GM12873 (cell line): ENCODE data around the gene TNS1.

Experiments
- TF ChIP-seq, protein P1 (sequence below): IDR thresholded peaks from 2 replicates; pipeline ENCODE4 v1.5.1; 2012; ENCODE audit warnings: low read depth, mild to moderate bottlenecking, moderate library complexity, low read length, control low read depth; ENCODE audit not compliant: insufficient read depth; ENCODE audit errors: missing control alignments

Gene TNS1

GRCh38 chr2:217834744-217835513 lies 167.9 kb downstream of the TNS1 start:
- TF ChIP-seq, protein P1, sequence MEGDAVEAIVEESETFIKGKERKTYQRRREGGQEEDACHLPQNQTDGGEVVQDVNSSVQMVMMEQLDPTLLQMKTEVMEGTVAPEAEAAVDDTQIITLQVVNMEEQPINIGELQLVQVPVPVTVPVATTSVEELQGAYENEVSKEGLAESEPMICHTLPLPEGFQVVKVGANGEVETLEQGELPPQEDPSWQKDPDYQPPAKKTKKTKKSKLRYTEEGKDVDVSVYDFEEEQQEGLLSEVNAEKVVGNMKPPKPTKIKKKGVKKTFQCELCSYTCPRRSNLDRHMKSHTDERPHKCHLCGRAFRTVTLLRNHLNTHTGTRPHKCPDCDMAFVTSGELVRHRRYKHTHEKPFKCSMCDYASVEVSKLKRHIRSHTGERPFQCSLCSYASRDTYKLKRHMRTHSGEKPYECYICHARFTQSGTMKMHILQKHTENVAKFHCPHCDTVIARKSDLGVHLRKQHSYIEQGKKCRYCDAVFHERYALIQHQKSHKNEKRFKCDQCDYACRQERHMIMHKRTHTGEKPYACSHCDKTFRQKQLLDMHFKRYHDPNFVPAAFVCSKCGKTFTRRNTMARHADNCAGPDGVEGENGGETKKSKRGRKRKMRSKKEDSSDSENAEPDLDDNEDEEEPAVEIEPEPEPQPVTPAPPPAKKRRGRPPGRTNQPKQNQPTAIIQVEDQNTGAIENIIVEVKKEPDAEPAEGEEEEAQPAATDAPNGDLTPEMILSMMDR = no peak

DNA sequence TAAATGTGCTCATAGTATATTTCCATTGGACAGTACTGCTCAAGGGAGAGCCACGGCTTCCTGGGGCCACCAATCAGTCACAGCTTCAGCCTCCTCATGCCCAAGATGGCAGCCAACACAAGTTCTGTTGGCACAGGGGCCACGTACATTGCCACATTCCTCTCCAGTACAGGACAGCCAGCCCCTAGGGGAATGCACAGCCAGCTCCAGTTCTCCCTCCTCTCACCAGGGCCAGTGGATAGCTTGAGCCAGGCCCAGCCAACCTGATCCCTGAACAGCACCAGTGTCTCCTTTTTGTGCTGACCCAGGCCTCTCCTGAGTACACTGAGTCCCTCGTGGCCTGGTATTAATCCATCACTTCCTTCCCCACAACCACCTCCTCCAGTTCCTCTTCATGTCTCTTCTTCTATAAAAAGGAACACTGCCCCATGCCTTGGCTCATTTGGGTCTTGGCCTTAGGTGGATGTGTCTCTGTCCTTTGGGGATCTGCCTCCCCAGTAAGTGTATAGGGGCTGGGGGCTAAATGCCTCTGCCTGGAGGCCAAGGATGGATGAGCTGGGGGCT lies 168.7 kb downstream of the TNS1 start:
- TF ChIP-seq, protein P1 = no peak

DNA sequence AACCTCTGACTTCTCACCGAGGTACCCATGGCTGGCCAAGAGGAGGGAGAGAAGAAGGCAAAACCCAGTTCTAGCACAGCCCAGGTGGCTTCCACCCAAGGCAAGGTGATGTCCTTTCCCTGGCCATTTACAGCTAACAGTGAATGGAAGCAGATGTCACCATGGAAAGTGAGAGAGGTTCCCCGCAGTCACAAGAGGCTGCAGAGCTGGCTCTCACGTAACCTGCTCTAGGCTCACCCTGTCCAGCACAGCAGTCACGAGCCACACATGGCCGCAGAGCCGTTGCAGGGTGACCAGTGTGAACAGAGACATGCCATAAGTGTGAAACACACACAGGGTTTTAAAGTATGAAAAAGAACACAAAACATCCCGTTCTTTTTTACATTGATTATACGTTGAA lies 169.4 kb downstream of the TNS1 start:
- TF ChIP-seq, protein P1 = no peak

DNA sequence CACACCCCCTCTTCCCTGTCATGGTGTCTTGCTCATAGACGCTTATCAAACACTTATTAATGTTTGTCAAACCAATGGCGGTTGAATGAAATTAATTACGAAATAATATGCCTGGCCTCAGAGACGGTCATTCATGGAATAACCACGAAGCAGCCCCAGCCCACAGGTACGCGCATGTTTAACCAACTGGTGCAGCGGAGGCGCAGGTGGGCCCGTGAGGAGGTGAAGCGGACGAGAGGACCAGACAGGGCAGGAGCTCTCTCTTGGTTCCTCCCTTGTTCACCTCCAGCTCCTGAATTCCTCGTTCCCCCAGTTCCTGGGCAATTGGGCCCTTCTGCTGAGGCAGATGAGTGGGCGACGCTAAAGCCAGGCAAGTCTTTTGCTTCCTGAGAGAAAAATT lies 169.8 kb downstream of the TNS1 start:
- TF ChIP-seq, protein P1 = no peak

GRCh38 chr2:217832115-217832514 lies 170.7 kb downstream of the TNS1 start:
- TF ChIP-seq, protein P1 = no peak

GRCh38 chr2:217831306-217831705 lies 171.5 kb downstream of the TNS1 start:
- TF ChIP-seq, protein P1 = no peak

GRCh38 chr2:217830807-217831206 lies 172.0 kb downstream of the TNS1 start:
- TF ChIP-seq, protein P1 = no peak
